HCT116 (cell line): ENCODE measurements around the gene DLG2. TPM values are rescaled to one million over a fixed set of nuclear protein-coding genes. Genes with fewer than 3 reads are reported as not detected.

ENCODE experiments used
- ATAC-seq: fragments of 200-7000 bp; cut with Tn5 transposase; 2 replicates; pipeline ENCODE4 v1.9.1; 2020; ENCODE audit warnings: mild to moderate bottlenecking, moderate library complexity
- BruUV-seq: library from RNA; stranded (reverse); fragments of 400-500 nt; replicated peaks from 2 replicates; lab custom pipeline; 2021; lab: Mats Ljungman, UMichigan
- CTCF ChIA-PET: fragments of 300-600 bp; sonication (Branson Sonifier 250); formaldehyde crosslinking; loops from one replicate; lab custom pipeline; 2021; ENCODE audit warnings: antibody characterized with exemption; lab: Charles Lee
- POLR2A ChIA-PET: fragments of 300-600, 350-600 bp; sonication (Branson Sonifier 250); formaldehyde crosslinking; loops from one replicate; lab custom pipeline; 2021; ENCODE audit warnings: antibody characterized with exemption; lab: Charles Lee
- RAD21 ChIA-PET, 2 experiments: fragments of 300-600 bp; sonication (Branson Sonifier 250); formaldehyde crosslinking; loops; one replicate each; lab custom pipeline; 2023; ENCODE audit warnings: low total read pairs in 2 of 2; ENCODE audit not compliant: uncharacterized antibody in 2 of 2, unreplicated experiment in 2 of 2, low non-redundant PET in 1 of 2; lab: Charles Lee
- DNase-seq: peaks from one replicate; pipeline ENCODE4 v3.0.0-alpha.2; 2010; ENCODE audit warnings: low read depth, low spot score
- H2AFZ ChIP-seq: fragments of 200-600 bp; shearing (Covaris generic), sonication (generic); 2 replicates; pipeline ENCODE4 v1.6.1; 2017; ENCODE audit warnings: low read depth, mixed run types, mixed read lengths, antibody characterized with exemption, low read length; ENCODE audit not compliant: poor library complexity, severe bottlenecking
- H3K27ac ChIP-seq: 2 replicates; pipeline ENCODE4 v1.5.1; 2012; ENCODE audit warnings: low read depth, low read length
- H3K27me3 ChIP-seq: fragments of 200-600 bp; sonication (generic); 2 replicates; pipeline ENCODE4 v1.6.1; 2016; ENCODE audit warnings: mixed run types, low read length, mixed read lengths; ENCODE audit not compliant: insufficient read depth
- H3K36me3 ChIP-seq, 2 experiments: fragments of 200-500 bp in 1 of 2; fragments of 200-600 bp in 1 of 2; sonication (Bioruptor generic) in 1 of 2; sonication (generic) in 1 of 2; 2 replicates each; pipeline versions ENCODE4 v1.5.1 to v1.6.1; 2014 to 2016; ENCODE audit warnings: low read length in 2 of 2, inconsistent platforms in 1 of 2, mixed read lengths in 1 of 2, mixed run types in 1 of 2; ENCODE audit not compliant: insufficient read depth in 2 of 2, control insufficient read depth in 1 of 2
- H3K4me1 ChIP-seq, 2 experiments: fragments of 200-600 bp in 1 of 2; sonication (generic) in 1 of 2; 2 replicates each; pipeline versions ENCODE4 v1.5.1 to v1.6.1; 2012 to 2017; ENCODE audit warnings: low read length in 2 of 2, inconsistent platforms in 1 of 2, mild to moderate bottlenecking in 1 of 2, mixed read lengths in 1 of 2, mixed run types in 1 of 2, moderate library complexity in 1 of 2; ENCODE audit not compliant: insufficient read depth in 2 of 2, control insufficient read depth in 1 of 2
- H3K4me2 ChIP-seq: fragments of 200-600 bp; sonication (generic); 2 replicates; pipeline ENCODE4 v1.6.1; 2017; ENCODE audit warnings: mixed run types, low read length, mixed read lengths
- H3K4me3 ChIP-seq, 2 experiments: fragments of 200-600 bp in 1 of 2; sonication (generic) in 1 of 2; replicated peaks in 1 of 2; 2 replicates each; pipeline ENCODE4 v1.5.1; 2011 to 2016; ENCODE audit warnings: low read length in 2 of 2, control low read depth in 1 of 2, low read depth in 1 of 2, mild to moderate bottlenecking in 1 of 2, mixed read lengths in 1 of 2, mixed run types in 1 of 2
- H3K79me2 ChIP-seq: fragments of 200-600 bp; sonication (generic); 2 replicates; pipeline ENCODE4 v1.6.1; 2017; ENCODE audit warnings: mild to moderate bottlenecking, mixed run types, low read length, moderate library complexity, mixed read lengths; ENCODE audit not compliant: insufficient read depth
- H3K9ac ChIP-seq: fragments of 200-600 bp; sonication (generic); 2 replicates; pipeline ENCODE4 v1.6.1; 2016; ENCODE audit warnings: low read length, mixed read lengths
- H3K9me2 ChIP-seq: fragments of 200-600 bp; sonication (generic), shearing (Covaris generic); 2 replicates; pipeline ENCODE4 v1.6.1; 2017; ENCODE audit warnings: mixed run types, mild to moderate bottlenecking, moderate library complexity; ENCODE audit not compliant: insufficient read depth
- H3K9me3 ChIP-seq, 2 experiments: fragments of 200-500 bp in 1 of 2; fragments of 200-600 bp in 1 of 2; sonication (Bioruptor generic) in 1 of 2; sonication (generic) in 1 of 2; 2 replicates each; pipeline ENCODE4 v1.6.1; 2014 to 2017; ENCODE audit warnings: low read length in 2 of 2, mixed read lengths in 2 of 2, inconsistent platforms in 1 of 2, low read depth in 1 of 2, mild to moderate bottlenecking in 1 of 2, mixed run types in 1 of 2, moderate library complexity in 1 of 2; ENCODE audit not compliant: control insufficient read depth in 1 of 2, insufficient read depth in 1 of 2
- H4K20me1 ChIP-seq: fragments of 200-600 bp; sonication (generic), shearing (Covaris generic); 2 replicates; pipeline ENCODE4 v1.6.1; 2017; ENCODE audit warnings: mixed run types, mild to moderate bottlenecking, moderate library complexity; ENCODE audit not compliant: insufficient read depth
- ATF3 ChIP-seq: IDR thresholded peaks from 2 replicates; pipeline ENCODE4 v1.6.1; 2012
- POLR2AphosphoS5 ChIP-seq: IDR thresholded peaks from 2 replicates; pipeline ENCODE4 v1.6.1; 2011; ENCODE audit warnings: mild to moderate bottlenecking, low read depth, low read length, moderate library complexity
- REST ChIP-seq: IDR thresholded peaks from 2 replicates; pipeline ENCODE4 v1.6.1; 2012; ENCODE audit warnings: low read depth
- SIN3A ChIP-seq: IDR thresholded peaks from 2 replicates; pipeline ENCODE4 v1.6.1; 2012; ENCODE audit warnings: low read depth
- SP1 ChIP-seq: IDR thresholded peaks from 2 replicates; pipeline ENCODE4 v1.6.1; 2012; ENCODE audit warnings: low read depth
- SRF ChIP-seq: IDR thresholded peaks from 2 replicates; pipeline ENCODE4 v1.6.1; 2012; ENCODE audit warnings: low read depth
- TCF7L2 ChIP-seq: IDR thresholded peaks from 2 replicates; pipeline ENCODE4 v1.7.0; 2011; ENCODE audit warnings: borderline replicate concordance, inconsistent platforms; ENCODE audit not compliant: insufficient read depth, insufficient read length; ENCODE audit errors: extremely low read depth
- YY1 ChIP-seq: IDR thresholded peaks from 2 replicates; pipeline ENCODE4 v1.6.1; 2011; ENCODE audit warnings: low read length, low read depth, moderate library complexity, mild to moderate bottlenecking; ENCODE audit not compliant: insufficient replicate concordance; ENCODE audit errors: extremely low read depth
- ZNF274 ChIP-seq: fragments of 200-500 bp; sonication (Bioruptor generic); IDR thresholded peaks from 2 replicates; pipeline ENCODE4 v1.6.1; 2014; ENCODE audit warnings: mild to moderate bottlenecking, low read depth, low read length, inconsistent platforms
- intact Hi-C: fragments of 100-400 bp; cut with micrococcal nuclease; formaldehyde crosslinking; loops from 2 replicates; pipeline ENCODE4 v1.10.0; 2022
- total RNA-seq: library from RNA; stranded (reverse); gene quantifications from one replicate; pipeline ENCODE4 v1.2.1, GENCODE V29; 2021; ENCODE audit not compliant: unreplicated experiment

DLG2 gene
- total RNA-seq, 1 experiment from 2014 or later = 2.4 TPM

- Histone ChIP-seq H3K4me2 (no peak overlapping the region), H2AFZ (no peak overlapping the region), H3K36me3 (no peaks in the 10 kb centered on the region), H3K79me2 (no peaks in the 10 kb centered on the region), H3K4me1 (no peaks in the 10 kb centered on the region), H3K27me3 (no peaks in the 10 kb centered on the region), H3K27ac (no peak overlapping the region), H3K9me3 (no peaks in the 10 kb centered on the region), H4K20me1 (no peaks in the 10 kb centered on the region), H3K4me3 (no peak overlapping the region), H3K9me2 (no peaks in the 10 kb centered on the region), H3K9ac (no peak overlapping the region)
- RAD21 ChIA-PET = no interaction called here
- CTCF ChIA-PET = no interaction called here
- DNase-seq (no peak), ATAC-seq (no peak)
- no TSS peak for BruUV-seq
- TF ChIP-seq ZNF274 (no peak), SRF (no peak), SP1 (no peak), YY1 (no peak), SIN3A (no peak), TCF7L2 (no peak), ATF3 (no peak), REST (no peak), POLR2AphosphoS5 (no peak)
- intact Hi-C loops = no loop called here
- POLR2A ChIA-PET = no interaction called here
These were observed 773.2 kb downstream of the DLG2 start for GRCh38 chr11:84853841-84854497.
